Right lobe of liver (tissue), 6 donors: ENCODE data around the gene CACNG8. TPM values are rescaled to one million over a fixed set of nuclear protein-coding genes. Genes with fewer than 3 reads are reported as not detected.
A peak's percentile ranks its signal among the peaks of the same experiment; 100 is the strongest.

Experiments used
- ATAC-seq, 4 donors: fragments of 200-7000 bp; cut with Tn5 transposase; one replicate each; pipeline ENCODE4 v1.9.1; 2020; ENCODE audit warnings: mild to moderate bottlenecking in 4 of 4, moderate library complexity in 4 of 4
- DNase-seq, 3 donors: peaks; one replicate each; pipeline ENCODE4 v3.0.0-alpha.2; 2020
- H3K27ac ChIP-seq, 3 donors: fragments of 200-600 bp; one replicate each; pipeline ENCODE4 v1.8.0; 2022
- H3K27me3 ChIP-seq, 2 donors: fragments of 200-600 bp; one replicate each; pipeline ENCODE4 v1.8.0; 2022
- H3K36me3 ChIP-seq, 4 donors: fragments of 200-600 bp; sonication (generic) in 1 of 4; one replicate each; pipeline versions ENCODE4 v1.5.1 to v1.8.0; 2017 to 2022; ENCODE audit warnings: control low read depth in 1 of 4
- H3K4me1 ChIP-seq, 4 donors: fragments of 200-600 bp; sonication (generic) in 1 of 4; one replicate each; pipeline versions ENCODE4 v1.5.1 to v1.8.0; 2017 to 2022; ENCODE audit warnings: control low read depth in 1 of 4
- H3K4me3 ChIP-seq, 3 donors: fragments of 200-600 bp; one replicate each; pipeline ENCODE4 v1.8.0; 2022
- H3K9me3 ChIP-seq, 4 donors: fragments of 200-600 bp; sonication (generic) in 1 of 4; one replicate each; pipeline versions ENCODE4 v1.5.1 to v1.8.0; 2017 to 2022; ENCODE audit warnings: control low read depth in 1 of 4
- POLR2A ChIP-seq: fragments of 450-650 bp; IDR thresholded peaks from one replicate; pipeline ENCODE4 v1.6.1; 2017; ENCODE audit warnings: antibody characterized with exemption, mild to moderate bottlenecking
- WGBS: methylation state at CpG from one replicate; pipeline ENCODE4 v1.1.6; 2018; ENCODE audit warnings: low coverage, low lambda C conversion rate; ENCODE audit not compliant: insufficient coverage; ENCODE audit errors: missing lambda C conversion rate; 5-methylcytosine and 5-hydroxymethylcytosine counted together
- intact Hi-C, 2 donors: fragments of 100-400 bp; cut with DNase I; formaldehyde crosslinking; loops; one replicate each; pipeline versions ENCODE4 v1.11.2 to v1.14.1; 2022
- total RNA-seq, 6 experiments: library from RNA; depleted of rRNA in 2 of 6; stranded (reverse); fragments of >200 nt in 2 of 6; fragmentation: NEBNext Ultra II Directional in 3 of 6; extraction: Animal tissue kit (Norgen Biotek cat#: 25700) in 3 of 6; gene quantifications; one replicate each; pipeline versions ENCODE4 v1.1.0 to v1.2.4, GENCODE V29; 2016 to 2023
- TF ChIP-seq, protein P1 (sequence below), 4 donors: fragments of 200-600 bp in 3 of 4; fragments of 450-650 bp in 1 of 4; IDR thresholded peaks; one replicate each; pipeline versions ENCODE4 v1.5.1 to v1.8.0; 2016 to 2022; ENCODE audit warnings: antibody characterized with exemption in 4 of 4, mild to moderate bottlenecking in 2 of 4
- donor health status: DM: no; HTN: yes; CAD: no.
- donor health status: DM: no; HTN: no; CAD: no.
- donor health status: DM: no; HTN: no; CAD: no.
- donor health status: DM: no; HTN: yes; CAD: no.
- donor health status: DM: no; HTN: yes; CAD: no.

The CACNG8 gene
- total RNA-seq, 6 experiments from 2014 or later: 0.02 TPM; not detected in 5

DNA sequence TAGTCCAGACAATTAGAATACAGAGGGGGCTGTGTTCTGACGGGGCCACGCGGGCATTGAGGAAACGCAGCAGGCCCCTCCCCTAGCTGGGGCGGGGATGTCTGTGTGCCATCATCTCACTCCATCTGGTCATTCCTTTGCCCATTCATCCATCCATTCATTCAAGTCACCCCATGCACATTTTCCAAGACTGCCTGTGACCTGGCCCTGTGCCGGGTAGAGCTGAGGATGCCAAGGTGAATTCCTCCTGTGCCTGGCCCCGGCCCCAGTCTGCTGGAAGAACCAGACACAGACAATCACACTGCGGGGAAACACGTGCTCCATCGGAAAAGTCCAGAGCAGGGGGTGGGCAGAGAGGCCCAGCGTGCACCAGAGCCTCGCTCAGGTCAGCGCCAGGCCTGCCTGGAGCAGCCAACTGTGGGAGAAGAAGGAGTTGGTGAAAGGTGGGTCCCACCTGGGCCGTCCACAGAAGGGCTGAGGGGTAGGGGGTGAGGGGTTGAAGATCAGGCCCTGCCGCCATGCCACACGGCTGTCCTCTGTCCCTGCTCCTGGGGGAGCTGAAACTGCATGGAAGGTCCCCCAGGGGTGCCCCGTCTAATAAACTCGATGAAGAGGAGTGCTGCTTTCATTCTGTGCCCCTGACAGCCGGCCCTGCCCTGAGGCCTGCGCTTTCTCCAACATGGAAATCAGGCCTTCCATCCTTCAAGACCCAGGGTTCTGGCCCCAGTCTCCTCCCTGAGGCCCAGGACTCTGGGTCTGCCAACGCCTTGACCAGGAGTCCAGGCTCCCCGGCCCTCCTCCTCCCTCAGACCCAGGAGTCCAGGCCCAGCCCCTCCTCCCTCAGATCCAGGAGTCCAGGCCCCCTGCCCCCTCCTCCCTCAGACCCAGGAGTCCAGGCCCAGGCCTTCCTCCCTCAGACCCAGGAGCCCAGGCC lies 27.1 kb downstream of the CACNG8 start:
- no peaks in the 10 kb centered on the region for H3K4me1 ChIP-seq
- DNase-seq (no peak), ATAC-seq (peak in 1 of 4 donors; percentile 18)
- no peaks in the 10 kb centered on the region for H3K9me3 ChIP-seq
- WGBS: 48% methylated on average over 7 of the region's 22 CpGs
- no peak overlapping the region for H3K27ac ChIP-seq
- no peak for TF ChIP-seq POLR2A
- TF ChIP-seq, protein P1, sequence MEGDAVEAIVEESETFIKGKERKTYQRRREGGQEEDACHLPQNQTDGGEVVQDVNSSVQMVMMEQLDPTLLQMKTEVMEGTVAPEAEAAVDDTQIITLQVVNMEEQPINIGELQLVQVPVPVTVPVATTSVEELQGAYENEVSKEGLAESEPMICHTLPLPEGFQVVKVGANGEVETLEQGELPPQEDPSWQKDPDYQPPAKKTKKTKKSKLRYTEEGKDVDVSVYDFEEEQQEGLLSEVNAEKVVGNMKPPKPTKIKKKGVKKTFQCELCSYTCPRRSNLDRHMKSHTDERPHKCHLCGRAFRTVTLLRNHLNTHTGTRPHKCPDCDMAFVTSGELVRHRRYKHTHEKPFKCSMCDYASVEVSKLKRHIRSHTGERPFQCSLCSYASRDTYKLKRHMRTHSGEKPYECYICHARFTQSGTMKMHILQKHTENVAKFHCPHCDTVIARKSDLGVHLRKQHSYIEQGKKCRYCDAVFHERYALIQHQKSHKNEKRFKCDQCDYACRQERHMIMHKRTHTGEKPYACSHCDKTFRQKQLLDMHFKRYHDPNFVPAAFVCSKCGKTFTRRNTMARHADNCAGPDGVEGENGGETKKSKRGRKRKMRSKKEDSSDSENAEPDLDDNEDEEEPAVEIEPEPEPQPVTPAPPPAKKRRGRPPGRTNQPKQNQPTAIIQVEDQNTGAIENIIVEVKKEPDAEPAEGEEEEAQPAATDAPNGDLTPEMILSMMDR (IDR thresholded peaks at IDR 0.05): no peak
- intact Hi-C loops: no loop called here
- no peaks in the 10 kb centered on the region for H3K36me3 ChIP-seq
- no peak overlapping the region for H3K4me3 ChIP-seq
- H3K27me3 ChIP-seq: peaks cover 0 to 15% of the 10 kb centered on the region in 2 donors

DNA sequence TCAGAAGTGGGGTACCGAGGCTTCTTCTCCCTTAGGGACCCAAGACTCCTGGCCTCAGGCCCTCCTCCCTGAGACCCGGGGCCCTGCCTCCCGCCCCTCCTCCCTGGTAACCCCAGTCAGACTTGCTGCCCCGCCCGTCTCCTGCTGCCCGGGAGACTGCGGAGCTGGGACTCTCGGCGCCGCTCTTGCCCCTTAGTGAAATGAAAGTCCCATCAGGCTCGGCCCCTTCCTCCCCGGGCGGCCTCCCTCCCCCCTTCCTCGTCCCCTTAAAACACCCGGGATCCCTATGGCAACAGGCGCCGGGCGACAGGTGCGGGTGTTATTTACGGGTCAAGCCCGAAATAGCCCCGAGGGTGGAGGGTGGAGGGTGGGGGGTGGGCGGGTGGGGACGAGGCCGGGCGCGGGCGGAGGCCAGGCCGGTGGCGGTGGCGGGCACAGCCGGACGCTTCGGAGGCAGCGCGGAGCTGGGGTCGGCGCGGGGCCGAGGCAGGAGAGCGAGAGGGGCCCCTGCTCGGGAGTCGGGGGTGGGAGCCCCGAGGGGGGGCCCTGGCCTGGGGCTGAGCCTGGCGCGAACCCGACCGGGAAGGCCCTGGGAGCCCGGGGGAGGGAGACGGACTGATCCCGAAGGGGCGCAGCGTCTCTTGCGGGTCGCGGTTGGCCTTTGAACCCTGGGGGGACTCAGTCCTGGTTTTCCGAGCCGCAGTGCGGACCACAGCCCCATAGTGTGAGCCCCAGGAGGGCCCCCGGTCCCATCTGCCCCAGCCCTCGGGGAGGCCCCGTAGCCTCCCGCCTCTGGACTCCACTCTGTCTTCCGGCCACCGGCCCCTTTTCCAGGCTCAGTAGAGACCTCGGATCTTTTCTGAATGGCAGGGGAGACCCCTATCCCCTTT lies 28.7 kb downstream of the CACNG8 start, which contains the start of gene CACNG6:
CACNG6 (plus strand) TSS at position 414 of the 890 bp plus-strand sequence. CDS start 1,241 bp downstream, outside the sequence.
- peaks cover 0 to 15% of the 10 kb centered on the region in 2 donors for H3K27me3 ChIP-seq
- no peaks in the 10 kb centered on the region for H3K4me1 ChIP-seq
- DNase-seq (peak in 1 of 3 donors; percentile 31), ATAC-seq (peak in 1 of 4 donors; percentile 29)
- H3K9me3 ChIP-seq: no peaks in the 10 kb centered on the region
- H3K36me3 ChIP-seq: no peaks in the 10 kb centered on the region
- H3K27ac ChIP-seq: no peak within 1 kb of the TSS
- TF ChIP-seq, protein P1 (IDR thresholded peaks at IDR 0.05): no peak
- TF ChIP-seq POLR2A: no peak
- intact Hi-C loops: no loop called here
- no peak within 1 kb of the TSS for H3K4me3 ChIP-seq
- WGBS: 6% methylated on average over 12 of the region's 66 CpGs

DNA sequence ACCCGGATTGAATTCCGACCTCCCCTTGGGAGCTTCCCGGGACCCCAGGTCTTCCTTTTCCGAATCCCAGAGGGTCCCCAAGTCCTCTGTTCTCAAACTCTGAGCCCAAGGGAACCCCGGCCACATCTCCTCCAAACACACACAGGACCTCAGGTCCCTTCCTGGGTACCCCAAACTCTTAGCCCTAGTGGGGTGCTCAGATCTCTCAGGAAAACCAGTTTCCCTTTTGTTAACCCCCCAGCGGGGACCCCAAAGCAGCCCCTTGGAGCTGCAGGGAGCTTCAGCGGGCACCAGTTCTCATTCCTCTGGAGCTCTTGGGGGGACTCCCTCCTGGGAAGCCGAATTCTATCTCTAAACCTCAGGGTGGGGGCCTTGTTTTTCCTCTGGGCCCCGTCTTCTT lies 29.5 kb downstream of the CACNG8 start:
- no peaks in the 10 kb centered on the region for H3K4me1 ChIP-seq
- H3K9me3 ChIP-seq: no peaks in the 10 kb centered on the region
- WGBS: 54% methylated on average over 5 of the region's 9 CpGs
- no peak overlapping the region for H3K4me3 ChIP-seq
- H3K27me3 ChIP-seq: peaks cover 0 to 15% of the 10 kb centered on the region in 2 donors
- TF ChIP-seq, protein P1 (IDR thresholded peaks at IDR 0.05): no peak
- no peak for TF ChIP-seq POLR2A
- no peak for ATAC-seq
- no peaks in the 10 kb centered on the region for H3K36me3 ChIP-seq
- H3K27ac ChIP-seq: no peak overlapping the region
- intact Hi-C loops: no loop called here
- DNase-seq: no peak

DNA sequence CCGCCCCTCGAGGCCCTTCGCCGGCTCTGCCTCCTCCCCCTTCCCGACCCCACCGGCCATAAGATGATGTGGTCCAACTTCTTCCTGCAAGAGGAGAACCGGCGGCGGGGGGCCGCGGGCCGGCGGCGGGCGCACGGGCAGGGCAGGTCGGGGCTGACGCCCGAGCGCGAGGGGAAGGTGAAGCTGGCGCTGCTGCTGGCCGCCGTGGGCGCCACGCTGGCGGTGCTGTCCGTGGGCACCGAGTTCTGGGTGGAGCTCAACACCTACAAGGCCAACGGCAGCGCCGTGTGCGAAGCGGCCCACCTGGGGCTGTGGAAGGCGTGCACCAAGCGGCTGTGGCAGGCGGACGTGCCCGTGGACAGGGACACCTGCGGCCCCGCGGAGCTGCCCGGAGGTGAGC lies 30.1 kb downstream of the CACNG8 start:
- Histone ChIP-seq H3K27ac (no peak overlapping the region), H3K9me3 (no peaks in the 10 kb centered on the region), H3K27me3 (peaks cover 0 to 15% of the 10 kb centered on the region in 2 donors), H3K4me1 (no peaks in the 10 kb centered on the region), H3K36me3 (no peaks in the 10 kb centered on the region), H3K4me3 (no peak overlapping the region)
- ATAC-seq (no peak), DNase-seq (no peak)
- no peak for TF ChIP-seq POLR2A
- TF ChIP-seq, protein P1 (IDR thresholded peaks at IDR 0.05): no peak
- intact Hi-C loops: no loop called here
- WGBS: 13% methylated on average over 4 of the region's 43 CpGs
